ENCODE measurements around the gene ADPRHL1.
"Not testable (repeated sequence)": the region's sequence is repeated elsewhere in the genome, so short reads cannot be mapped to it uniquely, and the experiment has no call there.

Gene ADPRHL1

GRCh38 chr13:113373811-113374485, 79.3 kb downstream of the ADPRHL1 start:
- TF ChIP-seq CTCF (conservative IDR thresholded peaks at IDR 0.05; ENCODE audit: low read depth, low read length): no peak
- H3K4me3 ChIP-seq (ENCODE audit: low read depth, low read length): no peak overlapping the region
- no peak for DNase-seq (ENCODE audit: low read depth)

- H3K4me3 ChIP-seq (ENCODE audit: low read depth, low read length); DNase-seq (ENCODE audit: low read depth): not testable (repeated sequence)
These were observed 81.6 kb downstream of the ADPRHL1 start for GRCh38 chr13:113371701-113372100.

GRCh38 chr13:113371061-113371460, 82.2 kb downstream of the ADPRHL1 start:
- H3K4me3 ChIP-seq (ENCODE audit: low read depth, low read length): no peak overlapping the region
- TF ChIP-seq CTCF (conservative IDR thresholded peaks at IDR 0.05; ENCODE audit: low read depth, low read length): no peak
- no peak for DNase-seq (ENCODE audit: low read depth)

GRCh38 chr13:113369881-113370280, 83.4 kb downstream of the ADPRHL1 start:
- no peak overlapping the region for H3K4me3 ChIP-seq (ENCODE audit: low read depth, low read length)
- no peak for DNase-seq (ENCODE audit: low read depth)
- no peak for TF ChIP-seq CTCF (conservative IDR thresholded peaks at IDR 0.05; ENCODE audit: low read depth, low read length)

GRCh38 chr13:113369189-113369588, 84.1 kb downstream of the ADPRHL1 start:
- no peak for TF ChIP-seq CTCF (conservative IDR thresholded peaks at IDR 0.05; ENCODE audit: low read depth, low read length)
- H3K4me3 ChIP-seq (ENCODE audit: low read depth, low read length): no peak overlapping the region
- no peak for DNase-seq (ENCODE audit: low read depth)

- H3K4me3 ChIP-seq (ENCODE audit: low read depth, low read length); DNase-seq (ENCODE audit: low read depth): not testable (repeated sequence)
These were observed 84.9 kb downstream of the ADPRHL1 start for GRCh38 chr13:113368353-113368752.

GRCh38 chr13:113367771-113368170, 85.5 kb downstream of the ADPRHL1 start:
- no peak overlapping the region for H3K4me3 ChIP-seq (ENCODE audit: low read depth, low read length)
- TF ChIP-seq CTCF (conservative IDR thresholded peaks at IDR 0.05; ENCODE audit: low read depth, low read length): no peak
- no peak for DNase-seq (ENCODE audit: low read depth)

- no peak for DNase-seq (ENCODE audit: low read depth)
- no peak overlapping the region for H3K4me3 ChIP-seq (ENCODE audit: low read depth, low read length)
- no peak for TF ChIP-seq CTCF (conservative IDR thresholded peaks at IDR 0.05; ENCODE audit: low read depth, low read length)
These were observed 86.2 kb downstream of the ADPRHL1 start for GRCh38 chr13:113367020-113367560.

Data from choroid plexus epithelial cell (primary cell).